ENCODE measurements around the gene LAMC1.

Gene LAMC1

GRCh38 chr1:183125279-183125999, 102.2 kb downstream of the LAMC1 start:
- TF ChIP-seq CTCF (IDR thresholded peaks at IDR 0.05; ENCODE audit: insufficient read depth, low read depth, low read length, missing control alignments), result no peak
- DNase-seq (ENCODE audit: low read depth), result no peak

GRCh38 chr1:183126000-183126366, 102.8 kb downstream of the LAMC1 start:
- no peak overlapping the region for H3K4me3 ChIP-seq (ENCODE audit: low read length)

More at GRCh38 chr1:183125279-183125999, 102.2 kb downstream of the LAMC1 start:
- H3K4me3 ChIP-seq (ENCODE audit: low read length), result no peak overlapping the region

GRCh38 chr1:183126528-183126927, 103.3 kb downstream of the LAMC1 start:
- TF ChIP-seq CTCF (IDR thresholded peaks at IDR 0.05; ENCODE audit: insufficient read depth, low read depth, low read length, missing control alignments), result no peak
- DNase-seq (ENCODE audit: low read depth), result no peak
- H3K4me3 ChIP-seq (ENCODE audit: low read length), result no peak overlapping the region

More at GRCh38 chr1:183126000-183126366, 102.8 kb downstream of the LAMC1 start:
- no peak for DNase-seq (ENCODE audit: low read depth)
- TF ChIP-seq CTCF (IDR thresholded peaks at IDR 0.05; ENCODE audit: insufficient read depth, low read depth, low read length, missing control alignments), result no peak

GRCh38 chr1:183129921-183130690, 106.9 kb downstream of the LAMC1 start:
- no peak for DNase-seq (ENCODE audit: low read depth)
- H3K4me3 ChIP-seq (ENCODE audit: low read length), result no peak overlapping the region
- TF ChIP-seq CTCF (IDR thresholded peaks at IDR 0.05; ENCODE audit: insufficient read depth, low read depth, low read length, missing control alignments), result no peak

- no peak for DNase-seq (ENCODE audit: low read depth)
- H3K4me3 ChIP-seq (ENCODE audit: low read length), result no peak overlapping the region
- no peak for TF ChIP-seq CTCF (IDR thresholded peaks at IDR 0.05; ENCODE audit: insufficient read depth, low read depth, low read length, missing control alignments)
Observed at GRCh38 chr1:183131166-183131565, 107.9 kb downstream of the LAMC1 start.

GRCh38 chr1:183135336-183135735, 112.1 kb downstream of the LAMC1 start:
- DNase-seq (ENCODE audit: low read depth), result no peak
- no peak for TF ChIP-seq CTCF (IDR thresholded peaks at IDR 0.05; ENCODE audit: insufficient read depth, low read depth, low read length, missing control alignments)
- H3K4me3 ChIP-seq (ENCODE audit: low read length), result no peak overlapping the region
